ENCODE results near the gene MCM5. TPM values are rescaled to one million over a fixed set of nuclear protein-coding genes. Genes with fewer than 3 reads are reported as not detected.

Gene MCM5
- total and polyA plus RNA-seq, 2 experiments from 2014 or later = 26.2 to 82.1 TPM

DNA sequence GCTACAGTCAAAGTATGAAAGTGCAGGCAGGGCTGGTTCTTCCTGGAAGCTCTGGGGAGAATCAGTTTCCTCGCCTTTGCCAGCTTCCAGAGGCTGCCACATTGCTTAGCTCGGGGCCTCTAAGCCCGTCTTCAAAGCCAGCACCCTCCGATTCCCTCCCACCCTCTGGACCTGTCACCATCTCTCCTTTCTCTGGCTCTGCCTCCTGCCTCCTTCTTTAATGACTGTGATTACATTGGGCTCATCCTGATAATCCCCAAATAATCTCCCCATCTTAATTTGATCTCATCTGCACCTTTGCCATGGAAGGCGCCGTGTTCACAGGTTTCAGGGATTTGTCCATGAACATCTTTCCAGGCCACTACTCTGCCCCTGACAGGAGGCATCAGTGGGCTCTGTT, 42.5 kb downstream of the MCM5 start:
- TF ChIP-seq, protein P1, sequence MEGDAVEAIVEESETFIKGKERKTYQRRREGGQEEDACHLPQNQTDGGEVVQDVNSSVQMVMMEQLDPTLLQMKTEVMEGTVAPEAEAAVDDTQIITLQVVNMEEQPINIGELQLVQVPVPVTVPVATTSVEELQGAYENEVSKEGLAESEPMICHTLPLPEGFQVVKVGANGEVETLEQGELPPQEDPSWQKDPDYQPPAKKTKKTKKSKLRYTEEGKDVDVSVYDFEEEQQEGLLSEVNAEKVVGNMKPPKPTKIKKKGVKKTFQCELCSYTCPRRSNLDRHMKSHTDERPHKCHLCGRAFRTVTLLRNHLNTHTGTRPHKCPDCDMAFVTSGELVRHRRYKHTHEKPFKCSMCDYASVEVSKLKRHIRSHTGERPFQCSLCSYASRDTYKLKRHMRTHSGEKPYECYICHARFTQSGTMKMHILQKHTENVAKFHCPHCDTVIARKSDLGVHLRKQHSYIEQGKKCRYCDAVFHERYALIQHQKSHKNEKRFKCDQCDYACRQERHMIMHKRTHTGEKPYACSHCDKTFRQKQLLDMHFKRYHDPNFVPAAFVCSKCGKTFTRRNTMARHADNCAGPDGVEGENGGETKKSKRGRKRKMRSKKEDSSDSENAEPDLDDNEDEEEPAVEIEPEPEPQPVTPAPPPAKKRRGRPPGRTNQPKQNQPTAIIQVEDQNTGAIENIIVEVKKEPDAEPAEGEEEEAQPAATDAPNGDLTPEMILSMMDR (IDR thresholded peaks at IDR 0.05; ENCODE audit: low read depth, low read length) = no peak
- Histone ChIP-seq H3K4me1 (ENCODE audit: low read depth) (no peaks in the 10 kb centered on the region), H3K4me3 (no peak overlapping the region), H3K9me3 (ENCODE audit: low read depth) (no peaks in the 10 kb centered on the region), H3K27me3 (no peaks in the 10 kb centered on the region), H3K36me3 (no peaks in the 10 kb centered on the region), H3K27ac (no peak overlapping the region)
- no peak for DNase-seq (ENCODE audit: low read depth in 1 of 2, low spot score in 1 of 2)

GRCh38 chr22:35443338-35443737, 43.4 kb downstream of the MCM5 start:
- TF ChIP-seq, protein P1 (IDR thresholded peaks at IDR 0.05; ENCODE audit: low read depth, low read length) = no peak
- no peak overlapping the region for H3K27ac ChIP-seq
- no peak for DNase-seq (ENCODE audit: low read depth in 1 of 2, low spot score in 1 of 2)
- no peaks in the 10 kb centered on the region for H3K9me3 ChIP-seq (ENCODE audit: low read depth)
- no peak overlapping the region for H3K4me3 ChIP-seq
- H3K27me3 ChIP-seq = no peaks in the 10 kb centered on the region
- H3K4me1 ChIP-seq (ENCODE audit: low read depth) = no peaks in the 10 kb centered on the region
- H3K36me3 ChIP-seq = no peaks in the 10 kb centered on the region

DNA sequence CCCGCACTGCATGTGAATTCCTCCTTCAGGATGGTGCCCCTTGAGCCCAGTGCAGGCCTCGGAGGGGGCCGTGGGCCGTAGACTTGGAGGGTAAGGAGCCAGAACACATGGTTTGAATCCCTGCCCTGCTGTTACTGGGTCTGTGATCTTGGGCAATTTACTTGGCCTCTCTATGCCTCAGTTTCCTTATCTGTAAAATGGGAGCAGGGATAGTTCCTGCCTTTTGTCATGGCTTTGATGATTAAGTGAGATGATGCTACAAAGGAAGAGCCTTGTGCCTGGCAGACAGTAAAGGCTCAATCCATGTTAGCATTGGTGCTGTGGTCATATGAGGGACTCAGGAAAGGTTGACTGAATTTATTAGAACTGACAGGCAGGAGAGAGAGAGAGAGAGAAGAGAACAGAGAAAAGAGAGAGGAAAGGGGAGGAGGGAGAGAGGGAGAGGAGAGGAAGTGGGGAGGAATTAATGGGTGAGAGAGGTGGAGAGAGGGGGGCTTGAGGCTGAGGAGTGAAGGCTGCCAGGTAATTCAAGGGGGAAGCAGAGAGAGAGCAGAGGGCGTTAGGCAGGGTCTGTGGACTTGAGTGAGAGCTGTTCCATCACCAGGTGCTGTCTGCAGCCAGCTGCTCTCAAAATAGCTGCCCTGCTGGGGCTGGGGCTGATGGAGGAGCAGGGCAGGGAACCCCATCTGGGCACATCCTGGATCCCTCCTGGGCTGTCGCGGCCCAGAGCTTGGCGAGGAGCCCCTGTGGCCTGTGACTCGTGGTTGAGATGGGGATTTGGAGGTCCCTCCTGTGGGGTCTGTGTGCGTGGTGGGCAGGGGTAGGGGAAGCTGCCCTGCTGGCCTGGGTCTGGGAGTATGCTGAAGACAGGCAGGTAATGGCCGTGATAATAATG, 44.1 kb downstream of the MCM5 start:
- DNase-seq (ENCODE audit: low read depth in 1 of 2, low spot score in 1 of 2) = no peak
- H3K27me3 ChIP-seq = no peaks in the 10 kb centered on the region

DNA sequence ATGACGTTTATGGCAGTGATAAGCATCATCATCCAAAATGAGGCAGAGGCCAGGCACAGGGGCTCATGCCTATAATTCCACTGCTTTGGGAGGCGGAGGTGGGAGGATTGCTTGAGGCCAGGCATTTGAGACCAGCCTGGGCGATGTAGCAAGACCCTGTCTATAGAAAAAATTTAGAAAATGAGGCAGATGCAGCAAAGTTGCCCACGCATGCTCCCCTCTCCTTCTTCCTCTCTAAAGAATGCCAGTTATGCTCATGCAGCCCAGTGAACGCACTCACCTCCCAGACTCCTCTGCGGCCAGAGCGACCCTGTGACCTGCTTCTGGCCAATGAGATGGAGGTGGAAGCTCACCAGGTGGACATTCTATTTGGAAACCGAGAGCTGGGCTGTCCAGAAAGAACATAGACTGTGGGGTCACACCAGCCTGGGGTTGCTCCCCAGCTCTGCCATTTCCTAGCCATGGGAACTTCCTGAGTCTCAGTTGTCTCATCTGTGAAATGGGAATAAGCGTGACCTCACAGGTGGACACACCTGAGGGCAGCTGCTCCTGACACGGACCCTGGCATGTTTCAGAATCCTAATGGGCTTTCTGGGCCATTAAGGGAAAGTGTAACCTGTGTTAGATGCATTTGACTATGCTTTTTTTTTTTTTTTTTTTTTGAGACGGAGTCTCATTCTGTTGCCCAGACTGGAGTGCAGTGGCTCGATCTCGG, 44.9 kb downstream of the MCM5 start:
- Histone ChIP-seq H3K4me1 (ENCODE audit: low read depth) (no peaks in the 10 kb centered on the region), H3K9me3 (ENCODE audit: low read depth) (no peaks in the 10 kb centered on the region), H3K27ac (no peak overlapping the region), H3K27me3 (no peaks in the 10 kb centered on the region), H3K36me3 (no peaks in the 10 kb centered on the region), H3K4me3 (no peak overlapping the region)
- DNase-seq (ENCODE audit: low read depth in 1 of 2, low spot score in 1 of 2) = no peak
- TF ChIP-seq, protein P1 (IDR thresholded peaks at IDR 0.05; ENCODE audit: low read depth, low read length) = no peak

More for the DNA sequence above, 44.1 kb downstream of the MCM5 start:
- no peak overlapping the region for H3K27ac ChIP-seq
- no peaks in the 10 kb centered on the region for H3K36me3 ChIP-seq
- H3K4me1 ChIP-seq (ENCODE audit: low read depth) = no peaks in the 10 kb centered on the region
- TF ChIP-seq, protein P1 (IDR thresholded peaks at IDR 0.05; ENCODE audit: low read depth, low read length) = no peak
- H3K9me3 ChIP-seq (ENCODE audit: low read depth) = no peaks in the 10 kb centered on the region
- no peak overlapping the region for H3K4me3 ChIP-seq

DNA sequence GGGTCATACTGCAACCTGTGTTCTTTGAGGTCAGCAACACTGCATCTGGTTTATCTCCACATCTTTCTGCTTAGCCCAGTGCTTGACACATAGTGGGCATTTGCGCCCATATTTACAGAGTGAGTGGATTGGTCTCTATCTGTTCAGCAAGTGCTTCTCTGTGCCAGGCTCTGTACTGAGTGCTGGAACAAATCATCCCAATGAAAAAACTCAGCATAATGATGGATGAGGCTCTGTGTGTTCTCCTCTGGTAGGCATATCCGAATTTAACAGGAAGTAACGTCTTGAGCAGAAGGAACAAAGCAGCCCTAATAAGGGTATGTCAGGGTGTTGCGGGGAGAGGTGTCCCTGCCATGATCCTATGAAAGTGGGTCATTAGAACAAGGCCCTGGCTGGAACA, 46.0 kb downstream of the MCM5 start:
- Histone ChIP-seq H3K36me3 (no peaks in the 10 kb centered on the region), H3K4me3 (no peak overlapping the region), H3K9me3 (ENCODE audit: low read depth) (no peaks in the 10 kb centered on the region), H3K4me1 (ENCODE audit: low read depth) (no peaks in the 10 kb centered on the region), H3K27me3 (no peaks in the 10 kb centered on the region), H3K27ac (no peak overlapping the region)
- TF ChIP-seq, protein P1 (IDR thresholded peaks at IDR 0.05; ENCODE audit: low read depth, low read length) = no peak
- peak in 1 of 2 donors; percentile 17 for DNase-seq (ENCODE audit: low read depth in 1 of 2, low spot score in 1 of 2)
